HG02852 (cell line): Measurements from ENCODE around the gene SLC25A21.
"Not testable (repeated sequence)": the region's sequence is repeated elsewhere in the genome, so short reads cannot be mapped to it uniquely, and the experiment has no call there.

Experiments
- ATAC-seq: cut with Tn5 transposase; IDR thresholded peaks from one replicate; pipeline ENCODE4 v1.9.1; 2021; ENCODE audit warnings: mild to moderate bottlenecking, moderate library complexity; ENCODE audit not compliant: unreplicated experiment

The SLC25A21 gene

GRCh38 chr14:36738269-36738668, 434.1 kb downstream of the SLC25A21 start:
- ATAC-seq = no peak

DNA sequence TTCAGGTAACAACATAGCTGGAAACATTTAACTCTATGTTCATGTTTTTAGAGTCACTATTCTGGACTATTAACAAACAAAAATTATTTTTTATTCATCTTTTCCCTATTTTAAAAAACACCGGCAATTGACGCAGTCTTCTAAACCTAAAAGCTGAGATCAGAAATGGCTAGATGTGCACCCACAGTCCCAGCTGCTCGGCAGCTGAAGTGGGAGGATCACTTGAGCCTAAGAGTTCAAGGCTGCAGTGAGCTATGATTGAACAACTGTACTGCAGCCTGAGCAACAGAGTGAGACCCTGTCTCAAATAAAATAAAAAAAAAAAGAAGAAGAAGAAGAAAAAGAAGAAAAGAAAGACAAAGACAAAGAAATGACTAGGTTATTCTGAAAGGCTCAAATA, 446.3 kb downstream of the SLC25A21 start:
- no peak for ATAC-seq

- ATAC-seq = no peak
These were observed 448.2 kb downstream of the SLC25A21 start for GRCh38 chr14:36724162-36724561.

DNA sequence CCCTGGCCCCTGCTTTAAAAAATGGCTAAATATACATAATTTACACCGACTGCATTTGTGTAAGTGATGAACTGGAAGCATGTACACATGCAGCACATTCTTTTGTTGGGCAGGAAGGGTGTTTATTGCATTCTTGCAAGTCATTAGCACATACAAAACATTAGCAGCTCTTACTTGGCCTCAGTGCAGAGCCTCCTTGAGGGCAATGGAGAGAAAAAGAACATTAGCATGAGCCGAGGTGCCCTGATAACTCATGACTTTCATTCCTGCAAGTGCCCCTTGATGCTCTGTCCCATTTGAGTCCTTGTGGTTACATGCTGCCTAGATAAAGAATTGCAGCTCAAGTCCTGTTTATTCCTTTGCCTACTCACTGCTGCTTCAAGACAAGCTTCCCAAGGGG, 448.9 kb downstream of the SLC25A21 start:
- no peak for ATAC-seq

DNA sequence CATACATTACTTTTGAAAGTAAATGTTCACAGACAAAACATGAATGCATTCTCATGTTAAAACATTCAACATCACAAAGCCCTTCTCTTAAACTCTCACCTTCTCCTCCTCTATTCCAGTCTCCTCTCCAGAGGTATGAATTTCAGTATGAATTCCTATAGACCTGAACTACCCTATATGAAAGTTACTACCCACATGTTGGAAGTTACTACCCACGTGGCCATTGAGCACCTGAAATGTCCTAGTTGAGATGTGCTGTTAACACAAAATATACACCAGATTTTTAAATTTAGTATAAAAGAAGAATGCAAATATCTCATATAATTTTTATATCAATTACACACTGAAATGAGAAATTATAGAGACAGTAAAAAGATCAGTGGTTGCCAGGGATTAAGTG, 450.5 kb downstream of the SLC25A21 start:
- ATAC-seq = no peak

- no peak for ATAC-seq
These were observed 451.7 kb downstream of the SLC25A21 start for GRCh38 chr14:36720657-36721056.

DNA sequence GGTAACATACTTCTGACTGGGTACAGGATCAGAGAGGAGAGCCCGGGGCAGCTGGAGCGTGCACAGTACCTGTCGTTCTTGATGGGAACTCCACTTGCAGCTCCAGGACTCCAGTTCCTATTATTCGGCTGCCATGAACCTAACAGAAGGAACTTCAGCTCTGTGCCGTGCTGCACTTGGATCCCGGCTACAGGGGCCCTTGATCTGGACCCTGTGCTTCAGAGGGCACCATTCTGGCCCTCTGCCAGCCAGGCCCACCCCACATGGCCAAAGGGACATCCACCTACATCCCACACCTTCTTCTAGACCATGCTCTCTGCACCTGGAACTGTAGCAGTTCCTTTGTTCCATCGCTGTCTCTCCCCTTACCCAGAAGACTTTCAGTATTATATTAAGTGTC, 452.6 kb downstream of the SLC25A21 start:
- ATAC-seq = no peak

- ATAC-seq = no peak
These were observed 454.2 kb downstream of the SLC25A21 start for GRCh38 chr14:36718216-36718615.

GRCh38 chr14:36717363-36717762, 455.0 kb downstream of the SLC25A21 start:
- no peak for ATAC-seq

- ATAC-seq = no peak
These were observed 455.7 kb downstream of the SLC25A21 start for GRCh38 chr14:36716614-36717184.

DNA sequence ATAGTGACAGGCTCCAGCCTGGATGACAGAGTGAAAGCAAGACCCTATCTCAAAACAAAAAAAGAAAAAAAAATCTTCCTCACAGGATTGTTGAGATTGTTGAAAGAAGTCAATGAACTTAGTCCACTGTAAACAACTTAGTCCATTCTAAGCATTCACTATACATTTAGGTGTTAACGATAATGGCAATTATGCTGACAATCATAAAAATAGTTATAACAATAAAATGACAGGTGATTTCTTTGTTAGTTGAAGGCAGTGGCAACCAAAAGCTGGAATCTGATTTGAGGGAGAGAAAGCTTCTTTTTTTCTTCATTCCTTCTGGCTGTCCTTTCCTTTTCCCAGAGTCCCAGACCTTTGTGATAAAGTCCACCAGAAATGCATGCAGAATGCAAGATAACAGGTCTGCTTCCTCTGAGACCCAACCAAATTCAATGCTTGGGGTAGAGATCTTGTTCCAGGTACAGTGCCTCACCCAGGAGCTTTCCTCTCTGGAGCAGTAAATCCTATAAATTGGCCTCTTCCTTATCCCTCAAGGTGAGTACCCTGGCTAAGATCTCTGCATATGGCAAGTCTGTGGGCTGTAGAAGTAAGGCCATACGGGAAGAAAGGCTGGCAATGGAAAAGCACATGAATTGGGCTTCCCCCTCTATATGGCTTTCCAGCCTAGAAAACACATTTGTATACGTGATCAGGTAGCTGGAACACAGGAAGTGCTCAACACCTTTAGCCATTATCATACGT, 458.3 kb downstream of the SLC25A21 start:
- no peak for ATAC-seq

- ATAC-seq = no peak
These were observed 464.8 kb downstream of the SLC25A21 start for GRCh38 chr14:36707570-36707969.

- ATAC-seq = no peak
These were observed 469.9 kb downstream of the SLC25A21 start for GRCh38 chr14:36702474-36702873.

DNA sequence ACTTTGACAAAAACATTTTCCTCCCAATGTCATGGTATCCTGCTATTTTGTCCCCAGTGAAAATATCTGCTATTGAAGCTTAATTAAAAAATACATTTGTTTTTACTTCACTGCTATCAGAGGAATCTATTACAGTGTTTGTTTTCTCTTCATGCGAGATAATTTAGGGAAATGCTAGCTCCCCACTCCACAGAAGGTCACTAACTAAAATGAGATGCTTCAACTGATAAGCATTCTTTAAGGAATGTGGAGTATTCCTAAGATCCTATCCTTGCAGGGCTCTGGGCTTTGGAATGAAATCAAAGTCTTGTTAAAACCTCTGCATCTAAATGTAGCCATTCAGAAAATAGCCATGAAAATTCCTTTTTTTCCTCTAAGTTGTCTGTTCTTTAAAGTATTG, 471.3 kb downstream of the SLC25A21 start:
- no peak for ATAC-seq

DNA sequence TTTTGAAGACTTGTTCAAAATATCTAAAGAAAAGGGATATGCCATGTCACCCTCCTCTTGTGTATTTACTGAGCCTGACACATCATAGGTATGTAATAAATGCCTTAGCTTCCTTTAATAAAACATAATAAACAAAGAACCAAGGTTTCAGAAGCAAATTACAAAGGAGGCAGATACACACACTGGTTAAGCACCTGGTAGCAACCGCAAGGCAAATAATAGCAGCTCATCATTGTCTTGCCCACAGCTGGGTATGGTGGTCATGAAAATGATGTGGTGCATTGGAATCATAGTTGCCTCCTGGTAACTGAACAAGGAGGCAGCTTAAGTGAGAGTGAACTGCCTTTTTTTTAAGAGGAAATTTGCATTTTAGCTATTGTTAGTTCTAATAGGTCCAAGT, 471.8 kb downstream of the SLC25A21 start:
- ATAC-seq = no peak

GRCh38 chr14:36699420-36699819, 473.0 kb downstream of the SLC25A21 start:
- not testable (repeated sequence) for ATAC-seq

- no peak for ATAC-seq
These were observed 481.9 kb downstream of the SLC25A21 start for GRCh38 chr14:36690311-36691040.

- ATAC-seq = no peak
These were observed 487.5 kb downstream of the SLC25A21 start for GRCh38 chr14:36684946-36685345.

DNA sequence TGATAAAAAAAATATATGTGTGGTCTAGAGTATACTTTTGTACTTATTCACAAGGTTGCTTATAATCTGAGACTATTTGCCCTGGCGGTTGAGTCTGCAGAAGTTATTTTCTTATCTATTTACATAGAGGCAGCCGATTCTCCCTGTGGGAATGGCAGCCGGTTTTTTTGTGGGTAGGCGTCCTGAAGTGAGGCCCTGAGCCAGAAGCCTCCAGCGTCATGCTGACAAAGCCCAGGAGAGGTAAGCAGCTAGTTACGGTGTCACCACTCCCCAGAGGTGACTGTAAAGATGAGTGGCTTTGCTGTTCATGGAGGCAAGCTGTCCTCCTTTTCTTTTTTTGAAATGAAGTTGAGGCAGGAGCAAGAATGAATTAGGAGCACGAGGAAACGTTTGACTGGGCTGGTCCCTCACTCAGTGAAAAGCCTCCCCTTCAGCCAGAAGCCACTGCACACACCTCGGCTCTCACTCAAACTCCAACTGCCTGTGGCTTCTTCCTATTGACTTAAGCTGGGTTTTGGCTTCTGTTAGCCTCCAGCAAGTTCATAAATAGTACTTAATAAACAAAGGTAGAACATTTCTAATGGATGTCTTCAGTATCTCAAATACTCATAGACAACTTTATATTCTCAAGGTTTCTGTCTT, 489.2 kb downstream of the SLC25A21 start:
- no peak for ATAC-seq

GRCh38 chr14:36682338-36682737, 490.1 kb downstream of the SLC25A21 start:
- ATAC-seq = no peak

DNA sequence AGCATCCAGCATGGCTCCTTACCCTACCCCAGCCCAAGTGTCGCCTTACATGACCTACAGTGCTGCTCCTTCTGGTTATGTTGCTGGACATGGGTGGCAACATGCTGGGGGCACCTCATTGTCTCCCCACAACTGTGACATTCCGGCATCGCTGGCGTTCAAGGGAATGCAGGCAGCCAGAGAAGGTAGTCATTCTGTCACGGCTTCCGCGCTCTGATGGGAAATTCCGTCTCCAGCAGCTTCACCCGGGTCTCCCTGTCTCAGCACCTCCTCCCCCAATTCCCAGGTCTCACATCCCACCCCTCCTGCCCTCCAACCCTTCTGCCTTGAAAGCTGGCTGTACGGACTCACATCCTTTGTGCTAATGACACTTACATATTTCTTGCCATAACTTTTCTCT, 496.2 kb downstream of the SLC25A21 start:
- ATAC-seq = no peak

DNA sequence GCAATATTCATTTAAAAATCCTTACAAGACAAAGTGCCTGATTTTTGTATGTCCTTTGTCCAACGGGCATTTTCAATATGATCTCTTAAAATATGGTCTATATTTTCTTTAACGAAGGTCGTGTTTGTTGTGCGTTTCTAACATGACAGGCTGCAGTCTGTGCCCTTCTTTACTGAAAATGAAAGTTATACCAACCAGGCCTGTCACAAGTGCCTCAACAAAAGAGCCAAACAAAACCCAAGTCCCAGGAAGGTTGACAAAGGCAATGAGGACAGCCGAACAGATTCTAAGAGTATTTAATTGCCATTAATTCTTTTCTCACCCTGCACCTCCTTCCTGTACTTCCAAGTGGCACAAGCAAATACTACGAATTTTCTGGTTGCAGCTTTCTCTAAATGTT, 496.8 kb downstream of the SLC25A21 start:
- no peak for ATAC-seq
